B cell (primary cell): ENCODE data around the gene DDX39B. TPM values are rescaled to one million over a fixed set of nuclear protein-coding genes. Genes with fewer than 3 reads are reported as not detected.

Experiments
- ATAC-seq: fragments of 200-7000 bp; cut with Tn5 transposase; one replicate; pipeline ENCODE4 v1.10.0; 2021; ENCODE audit warnings: low read depth, mild to moderate bottlenecking, moderate number of reproducible peaks, moderate library complexity
- CTCF ChIA-PET: fragments of 350-600 bp; sonication (Branson Sonifier 250); formaldehyde crosslinking; loops from one replicate; lab custom pipeline; 2021; ENCODE audit warnings: antibody characterized with exemption, inconsistent platforms; lab: Charles Lee
- POLR2A ChIA-PET: fragments of 350-600 bp; sonication (Branson Sonifier 250); formaldehyde crosslinking; loops from one replicate; lab custom pipeline; 2021; ENCODE audit warnings: antibody characterized with exemption; lab: Charles Lee
- DNase-seq: peaks from one replicate; pipeline ENCODE4 v3.0.0; 2013
- H2AFZ ChIP-seq: 2 replicates; pipeline ENCODE4 v1.6.1; 2012; ENCODE audit warnings: mild to moderate bottlenecking, low read depth, low read length; ENCODE audit not compliant: insufficient read depth, poor library complexity, severe bottlenecking
- H3K27ac ChIP-seq, 2 donors: 1 replicate in 1 of 2; 2 replicates in 1 of 2; pipeline ENCODE4 v1.5.1; 2012 to 2013; ENCODE audit warnings: low read length in 2 of 2, mild to moderate bottlenecking in 2 of 2, moderate library complexity in 1 of 2
- H3K27me3 ChIP-seq, 4 experiments: fragments of 200-600 bp in 1 of 4; sonication (generic) in 1 of 4; replicated peaks in 1 of 4; 1 replicate in 2 of 4; 2 replicates in 2 of 4; pipeline versions ENCODE4 v1.6.1 to v1.7.0; 2013 to 2016; ENCODE audit warnings: low read length in 3 of 4, mild to moderate bottlenecking in 2 of 4, mixed read lengths in 1 of 4, moderate library complexity in 1 of 4; ENCODE audit not compliant: insufficient read depth in 4 of 4, control insufficient read depth in 3 of 4; ENCODE audit errors: control extremely low read depth in 1 of 4
- H3K36me3 ChIP-seq, 2 experiments: replicated peaks in 1 of 2; 1 replicate in 1 of 2; 2 replicates in 1 of 2; pipeline versions ENCODE4 v1.6.1 to v1.7.1; 2013; ENCODE audit warnings: low read length in 1 of 2; ENCODE audit not compliant: insufficient read depth in 2 of 2, control insufficient read depth in 1 of 2; ENCODE audit errors: control extremely low read depth in 1 of 2, extremely low read depth in 1 of 2
- H3K4me1 ChIP-seq, 2 donors: fragments of 200-600 bp in 1 of 2; sonication (generic) in 1 of 2; 1 replicate in 1 of 2; 2 replicates in 1 of 2; pipeline versions ENCODE4 v1.5.1 to v1.6.1; 2013 to 2017; ENCODE audit warnings: low read length in 2 of 2; ENCODE audit not compliant: control insufficient read depth in 2 of 2, insufficient read depth in 2 of 2
- H3K4me2 ChIP-seq: replicated peaks from 2 replicates; pipeline ENCODE3; 2012; ENCODE audit warnings: mild to moderate bottlenecking, low read depth, low read length; ENCODE audit not compliant: poor library complexity, severe bottlenecking
- H3K4me3 ChIP-seq, 5 experiments: fragments of 200-600 bp in 1 of 5; sonication (generic) in 1 of 5; 1 replicate in 3 of 5; 2 replicates in 2 of 5; pipeline versions ENCODE4 v1.5.1 to v1.7.0; 2011 to 2016; ENCODE audit warnings: low read length in 4 of 5, mild to moderate bottlenecking in 4 of 5, low read depth in 2 of 5, control low read depth in 1 of 5, moderate library complexity in 1 of 5; ENCODE audit not compliant: insufficient read depth in 1 of 5; ENCODE audit errors: control extremely low read depth in 1 of 5, extremely low read depth in 1 of 5
- H3K79me2 ChIP-seq: fragments of 200-600 bp; sonication (generic); one replicate; pipeline ENCODE4 v1.6.0; 2016; ENCODE audit warnings: low read length; ENCODE audit not compliant: control insufficient read depth, insufficient read depth
- H3K9ac ChIP-seq: fragments of 200-600 bp; sonication (generic); 2 replicates; pipeline ENCODE4 v1.6.1; 2017; ENCODE audit warnings: mild to moderate bottlenecking, low read length, moderate library complexity
- H3K9me3 ChIP-seq, 3 donors: one replicate each; pipeline versions ENCODE4 v1.6.1 to v1.7.1; 2013; ENCODE audit warnings: low read length in 2 of 3; ENCODE audit not compliant: control insufficient read depth in 2 of 3, insufficient read depth in 1 of 3; ENCODE audit errors: control extremely low read depth in 1 of 3
- H4K20me1 ChIP-seq: 2 replicates; pipeline ENCODE4 v1.6.0; 2012; ENCODE audit warnings: mild to moderate bottlenecking, low read length; ENCODE audit not compliant: insufficient read depth, control insufficient read depth, poor library complexity, severe bottlenecking
- H3K27ac Mint-ChIP-seq: one replicate; pipeline ENCODE4 v1.8.0; 2021; ENCODE audit warnings: mixed read lengths
- H3K27me3 Mint-ChIP-seq: one replicate; pipeline ENCODE4 v1.8.0; 2021; ENCODE audit warnings: mixed read lengths
- H3K4me1 Mint-ChIP-seq: one replicate; pipeline ENCODE4 v1.8.0; 2021; ENCODE audit warnings: mixed read lengths
- H3K4me3 Mint-ChIP-seq: one replicate; pipeline ENCODE4 v1.8.0; 2021; ENCODE audit warnings: mixed read lengths
- H3K9me3 Mint-ChIP-seq: one replicate; pipeline ENCODE4 v1.8.0; 2022; ENCODE audit warnings: mixed read lengths; ENCODE audit not compliant: insufficient read depth
- CTCF ChIP-seq: fragments of 200-600 bp; IDR thresholded peaks from one replicate; pipeline ENCODE4 v1.8.0; 2022; ENCODE audit warnings: antibody characterized with exemption, mild to moderate bottlenecking
- EZH2 ChIP-seq: IDR thresholded peaks from 2 replicates; pipeline ENCODE4 v1.6.1; 2012; ENCODE audit warnings: borderline replicate concordance, low read depth, mild to moderate bottlenecking, moderate library complexity, low read length; ENCODE audit not compliant: insufficient read depth, poor library complexity, severe bottlenecking
- WGBS: methylation state at CpG from one replicate; pipeline ENCODE4 v1.1.5; 2013; ENCODE audit warnings: missing lambda C conversion rate; ENCODE audit not compliant: insufficient coverage; 5-methylcytosine and 5-hydroxymethylcytosine counted together
- intact Hi-C: fragments of 100-400 bp; cut with micrococcal nuclease; formaldehyde crosslinking; loops from one replicate; pipeline ENCODE4 v1.10.0; 2022
- polyA plus RNA-seq: library from polyadenylated mRNA; depleted of rRNA; stranded (reverse); fragments of >200 nt; gene quantifications from 2 replicates; pipeline ENCODE4 v1.2.3, GENCODE V29; 2012
- total RNA-seq, 2 donors: library from RNA; stranded (reverse); fragments of 120-200 nt in 1 of 2; gene quantifications; 1 replicate in 1 of 2; 2 replicates in 1 of 2; pipeline versions ENCODE4 v1.2.3 to v1.2.4, GENCODE V29; 2013 to 2022

The DDX39B gene
- total and polyA plus RNA-seq, 2 donors (not counting 1 experiment from before 2014, with no cell fraction given): 576 to 838 TPM

- CTCF ChIA-PET: interaction anchor here (1.1 to 35.3 kb wide), 4 partner anchors 18 to 253 kb away, joined by 3 to 2241 read pairs (median 559); partner anchors contain the start of genes ATP6V1G2, LST1, LTA and NCR3
- TF ChIP-seq EZH2 (no peak), CTCF (no peak)
- Mint-ChIP-seq H3K9me3 (no peaks in the 10 kb centered on the region), H3K27me3 (no peaks in the 10 kb centered on the region), H3K4me1 (peaks cover 85% of the 10 kb centered on the region), H3K4me3 (peak overlapping the region; percentile 89), H3K27ac (peak overlapping the region; percentile 93)
- Histone ChIP-seq H3K4me3 (peak overlapping the region in 2 of 5 experiments; percentile 74 to 85), H3K9me3 (no peaks in the 10 kb centered on the region), H3K4me2 (peak overlapping the region; percentile 88), H4K20me1 (peaks cover 33% of the 10 kb centered on the region), H3K4me1 (peaks cover 66 to 83% of the 10 kb centered on the region in 2 donors), H3K36me3 (peaks cover 2 to 43% of the 10 kb centered on the region in 2 experiments), H3K27me3 (no peaks in the 10 kb centered on the region), H2AFZ (no peak overlapping the region), H3K27ac (peak overlapping the region; percentile 7 to 89), H3K9ac (peak overlapping the region; percentile 74), H3K79me2 (peaks cover 93% of the 10 kb centered on the region)
- DNase-seq (no peak), ATAC-seq (no peak)
- intact Hi-C loops: no loop called here
- WGBS: 88% methylated on average over 1 of the region's 3 CpGs
- POLR2A ChIA-PET: interaction anchor here (0.5 to 42.6 kb wide), 6 partner anchors 7 to 1050 kb away, joined by 3 to 1450 read pairs (median 10); partner anchors contain the start of genes ATP6V1G2, LST1, LTA and LTB
These were observed 35.8 kb upstream of the DDX39B start for GRCh38 chr6:31577579-31577966.
